Bone marrow (tissue), 2 donors: Measurements from ENCODE around the gene ARL6.
"Not testable (repeated sequence)": the region's sequence is repeated elsewhere in the genome, so short reads cannot be mapped to it uniquely, and the experiment has no call there.

Experiments used
- DNase-seq, 2 donors: peaks; one replicate each; lab custom pipeline; 2025; lab: John Stamatoyannopoulos, UW

Gene ARL6

GRCh38 chr3:97821774-97822358 lies 57.3 kb downstream of the ARL6 start, which contains the start of gene CRYBG3:
Gene CRYBG3 (plus strand): TSS chr3:97822011. CDS start chr3:97822207, 196 bp downstream.
- DNase-seq: peak; percentile 40 to 69

GRCh38 chr3:97822359-97822775 lies 57.8 kb downstream of the ARL6 start:
- DNase-seq: peak in 1 of 2 donors; percentile 34

- DNase-seq: no peak
These were observed 58.8 kb downstream of the ARL6 start for GRCh38 chr3:97823046-97824004.

- DNase-seq: no peak
These were observed 60.5 kb downstream of the ARL6 start for GRCh38 chr3:97825101-97825500.

- DNase-seq: no peak
These were observed 63.3 kb downstream of the ARL6 start for GRCh38 chr3:97827741-97828471.

- DNase-seq: no peak
These were observed 64.6 kb downstream of the ARL6 start for GRCh38 chr3:97829198-97829597.

GRCh38 chr3:97830638-97831037 lies 66.1 kb downstream of the ARL6 start:
- DNase-seq: no peak

- no peak for DNase-seq
These were observed 66.6 kb downstream of the ARL6 start for GRCh38 chr3:97831140-97831539.

GRCh38 chr3:97833184-97833583 lies 68.6 kb downstream of the ARL6 start:
- not testable (repeated sequence) for DNase-seq

- no peak for DNase-seq
These were observed 71.2 kb downstream of the ARL6 start for GRCh38 chr3:97835761-97836160.

- DNase-seq: no peak
These were observed 73.8 kb downstream of the ARL6 start for GRCh38 chr3:97838393-97838792.

- no peak for DNase-seq
These were observed 75.4 kb downstream of the ARL6 start for GRCh38 chr3:97839944-97840343.

GRCh38 chr3:97841304-97841703 lies 76.7 kb downstream of the ARL6 start:
- DNase-seq: no peak

- no peak for DNase-seq
These were observed 77.4 kb downstream of the ARL6 start for GRCh38 chr3:97841956-97842355.

GRCh38 chr3:97848779-97849178 lies 84.2 kb downstream of the ARL6 start:
- DNase-seq: no peak
